Activated CD4-positive, CD25-positive, alpha-beta regulatory T cell treated with anti-CD3 and anti-CD28 coated beads, Interleukin-2, amount 50 U/mL, for 24 hours (primary cell): ENCODE measurements around the gene TMEM167A.
"Not testable (repeated sequence)": the region's sequence is repeated elsewhere in the genome, so short reads cannot be mapped to it uniquely, and the experiment has no call there.

ENCODE experiments used
- ATAC-seq, 2 donors: fragments of 150-1000 bp; cut with Tn5 transposase; one replicate each; pipeline ENCODE4 v1.10.0; 2021; ENCODE audit warnings: mild to moderate bottlenecking in 1 of 2, moderate library complexity in 1 of 2

Gene TMEM167A

DNA sequence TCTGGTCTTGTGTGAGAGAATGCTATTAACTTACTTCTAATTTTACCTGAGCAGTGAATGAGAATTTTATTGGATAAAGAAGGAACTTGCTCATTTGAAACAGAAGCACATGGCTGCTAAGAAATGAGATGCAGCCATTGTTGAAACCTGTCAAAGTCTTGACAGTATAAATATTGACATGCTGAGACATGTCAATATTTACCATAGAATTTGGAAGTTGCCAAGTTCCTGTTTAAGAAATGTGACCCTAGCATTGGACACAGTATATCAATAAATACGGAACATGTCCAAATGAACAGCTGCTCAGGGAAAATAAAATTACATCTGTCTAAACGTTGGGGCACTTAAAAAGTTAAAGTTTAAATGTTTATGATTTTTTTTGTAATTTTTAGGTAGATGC, 7.9 kb upstream of the TMEM167A start:
- ATAC-seq, result no peak

DNA sequence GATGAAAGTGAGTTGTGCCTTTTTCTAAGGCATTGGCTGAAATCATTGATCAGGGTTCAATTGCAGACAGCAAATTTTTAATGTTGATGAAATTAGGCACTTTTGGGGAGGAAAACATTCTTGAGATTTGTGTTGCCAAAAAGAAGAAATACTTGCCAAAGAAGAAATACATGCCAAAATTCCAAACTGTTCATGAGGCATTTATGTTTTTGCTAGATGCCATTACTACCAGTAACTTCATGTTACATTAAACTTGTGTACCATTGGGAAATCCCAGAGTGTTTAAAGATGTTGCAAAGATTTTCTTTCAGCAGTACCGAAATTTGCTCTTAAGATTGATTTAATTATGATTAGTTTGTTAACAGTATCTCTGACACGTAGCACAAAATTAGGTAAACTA, 7.1 kb upstream of the TMEM167A start:
- ATAC-seq, result no peak

DNA sequence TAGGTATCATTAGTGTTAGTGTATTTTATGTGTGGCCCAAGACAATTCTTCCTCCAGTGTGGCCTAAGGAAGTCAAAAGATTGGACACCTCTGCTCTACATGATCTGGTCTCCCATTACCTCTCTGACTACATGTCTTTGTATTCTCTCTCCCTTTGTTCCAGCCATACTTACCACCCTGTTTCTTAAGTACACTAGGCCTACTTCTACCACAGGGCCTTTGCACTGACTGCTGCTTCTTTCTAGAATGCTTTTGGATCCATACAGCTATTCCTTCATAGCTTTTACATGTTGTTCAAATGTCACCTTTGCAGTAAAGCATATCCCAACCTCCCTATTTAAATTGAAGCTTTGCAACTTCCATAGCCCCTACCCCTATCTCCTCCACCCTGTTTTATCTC, 5.6 kb upstream of the TMEM167A start:
- ATAC-seq, result no peak

DNA sequence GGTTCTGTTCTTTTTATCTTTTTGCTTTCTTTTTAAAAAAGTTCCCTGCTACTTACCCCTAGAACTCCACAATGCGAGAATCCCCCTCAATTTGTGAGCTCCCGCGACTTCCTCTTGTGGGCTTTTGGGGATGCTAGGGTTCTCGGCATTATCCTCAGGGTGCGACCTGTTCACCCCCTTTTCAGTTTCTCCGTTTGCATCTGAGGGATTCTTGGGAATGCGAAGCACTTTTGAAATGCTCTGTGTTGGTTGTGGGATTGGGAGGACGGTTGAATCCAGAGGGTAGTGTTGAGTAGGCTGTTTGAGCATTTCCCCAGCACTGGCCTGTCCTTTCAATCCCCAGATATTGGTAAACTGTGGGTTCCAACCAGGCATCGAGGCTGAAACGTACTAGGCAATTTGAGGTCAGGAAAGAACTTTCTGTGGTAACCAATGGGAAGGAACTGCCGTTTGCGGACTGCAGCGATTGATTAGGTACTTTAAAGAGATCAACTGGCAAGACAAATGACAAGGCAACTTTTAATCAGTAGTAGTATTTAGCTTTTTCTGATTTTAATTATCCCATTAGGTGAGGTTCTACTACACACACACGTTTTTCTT, 568 bp upstream of the TMEM167A start:
- no peak for ATAC-seq

DNA sequence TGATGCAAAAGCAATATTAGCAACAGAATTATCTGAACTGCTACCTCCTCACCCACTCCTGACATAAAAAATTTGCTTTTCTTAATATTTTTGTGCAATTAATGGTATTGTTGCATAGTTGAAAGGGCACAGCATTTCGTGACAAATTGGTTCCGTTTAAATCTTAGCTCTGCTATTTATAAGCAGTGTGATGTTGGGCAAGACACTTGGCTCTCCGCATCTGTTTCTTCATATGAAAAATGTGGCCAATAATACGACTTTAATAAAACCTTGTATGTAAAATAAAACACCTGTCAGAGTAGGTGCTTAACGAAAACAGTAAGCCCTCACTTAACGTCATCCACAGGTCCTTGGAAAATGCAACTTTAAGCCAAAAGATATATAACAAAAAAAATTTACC, 4.2 kb downstream of the TMEM167A start:
- no peak for ATAC-seq

DNA sequence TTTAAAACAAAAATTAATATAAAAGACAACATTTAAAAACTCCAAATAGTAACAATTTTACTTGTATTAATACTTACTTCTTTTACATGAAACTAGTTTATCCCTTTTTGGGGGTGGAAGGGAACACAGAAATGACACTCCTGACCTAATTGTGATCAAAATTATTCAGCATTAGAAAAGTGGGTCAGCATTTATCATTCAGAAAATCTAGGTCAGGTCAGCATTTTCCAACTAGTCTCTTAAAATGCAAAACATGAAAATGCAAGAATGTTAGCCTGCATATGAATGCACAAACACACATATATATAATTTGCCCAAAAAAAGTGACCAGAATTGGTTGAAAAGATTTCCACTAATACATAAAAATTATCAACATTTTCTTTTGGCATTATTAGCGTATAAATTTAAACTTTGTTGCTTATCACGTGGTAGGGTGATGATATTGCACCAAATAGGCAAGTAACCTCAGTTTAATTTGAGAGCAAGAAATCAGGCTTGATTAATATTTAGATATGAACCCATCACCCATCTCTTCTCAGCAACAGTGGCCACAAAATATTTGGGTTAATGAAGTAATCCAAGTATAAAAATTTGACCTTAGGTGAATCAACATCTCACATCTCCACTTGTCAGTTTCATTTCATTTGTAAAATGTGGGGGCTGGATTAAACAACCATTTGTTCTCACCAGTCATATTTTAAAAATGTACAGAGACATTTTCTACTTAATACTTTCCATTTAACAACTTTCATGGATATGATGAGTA, 5.7 kb downstream of the TMEM167A start:
- peak; percentile 49 to 58 for ATAC-seq

DNA sequence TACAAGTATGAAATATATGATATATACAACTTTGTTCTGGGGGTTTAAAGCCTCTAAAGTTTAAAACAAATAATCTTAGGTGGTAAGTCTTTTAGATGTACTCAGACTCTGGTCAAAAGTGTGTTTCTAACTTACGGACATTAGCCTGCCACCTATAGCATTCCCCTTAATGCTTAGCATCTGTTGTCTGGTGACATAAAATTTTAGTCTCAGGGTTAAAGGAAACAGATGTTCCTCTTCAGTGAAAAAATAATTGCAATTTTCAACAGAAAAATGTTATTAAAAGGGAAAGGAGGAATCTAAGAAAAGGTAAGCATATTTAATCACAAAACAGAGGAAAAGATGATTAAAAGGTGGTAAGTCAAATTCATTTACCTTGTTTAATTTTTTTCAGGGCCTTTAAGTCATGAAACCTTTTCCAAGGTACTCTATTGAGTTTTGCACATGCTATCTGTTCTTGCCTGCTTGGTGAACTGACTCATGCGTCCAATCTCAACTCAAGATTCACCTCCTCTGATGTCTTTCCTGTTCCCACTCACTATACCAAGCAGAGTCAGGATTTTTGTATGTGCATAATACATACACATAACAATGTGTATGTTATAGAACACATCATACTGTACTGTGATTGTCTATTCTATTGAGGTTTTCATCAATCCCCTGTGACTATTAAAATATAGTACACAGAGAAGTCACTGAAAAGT, 7.9 kb downstream of the TMEM167A start:
- ATAC-seq, result no peak

DNA sequence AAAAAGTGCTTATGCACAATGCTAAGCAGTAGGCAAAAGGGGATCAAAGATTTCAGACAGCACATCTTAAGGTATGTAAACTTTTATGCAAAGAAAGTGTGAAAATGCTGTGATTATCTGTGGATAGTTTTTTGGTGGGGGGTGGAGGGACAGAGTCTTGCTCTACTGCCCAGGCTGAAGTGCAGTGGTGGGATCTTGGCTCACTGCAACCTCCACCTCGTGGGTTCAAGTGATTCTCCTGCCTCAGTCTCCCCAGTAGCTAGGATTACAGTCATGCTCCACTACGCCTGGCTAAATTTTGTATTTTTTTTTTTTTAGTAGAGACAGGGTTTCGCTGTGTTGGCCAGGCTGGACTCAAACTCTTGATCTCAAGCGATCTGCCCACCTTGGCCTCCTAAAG, 9.8 kb downstream of the TMEM167A start:
- ATAC-seq, result not testable (repeated sequence)

DNA sequence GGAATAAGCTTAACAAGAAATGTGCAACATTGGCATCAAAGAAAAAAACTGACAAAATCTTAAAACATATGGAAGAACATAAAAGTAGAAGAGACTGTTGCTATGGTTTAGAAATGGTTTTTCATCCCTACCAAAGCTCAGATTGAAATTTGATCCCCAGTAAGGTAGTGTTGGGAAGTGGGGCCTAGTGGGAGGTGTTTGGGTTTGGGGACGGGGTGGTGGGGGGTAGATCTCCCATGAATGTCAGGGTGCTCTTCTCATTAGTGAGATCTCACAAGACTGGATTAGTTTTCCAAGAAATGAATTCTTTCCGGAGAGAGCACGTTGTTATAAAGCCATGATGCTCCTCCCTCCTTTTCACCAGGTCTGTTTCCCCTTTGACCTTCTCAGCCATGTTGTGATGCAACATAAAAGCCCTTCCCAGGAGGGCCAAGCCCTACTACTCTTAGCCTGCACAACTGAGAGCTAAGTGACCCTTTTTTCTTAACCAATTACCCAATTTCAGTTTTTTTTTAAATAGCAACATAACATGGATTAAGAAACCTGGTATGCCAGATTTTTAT, 10.6 kb downstream of the TMEM167A start:
- ATAC-seq, result no peak

DNA sequence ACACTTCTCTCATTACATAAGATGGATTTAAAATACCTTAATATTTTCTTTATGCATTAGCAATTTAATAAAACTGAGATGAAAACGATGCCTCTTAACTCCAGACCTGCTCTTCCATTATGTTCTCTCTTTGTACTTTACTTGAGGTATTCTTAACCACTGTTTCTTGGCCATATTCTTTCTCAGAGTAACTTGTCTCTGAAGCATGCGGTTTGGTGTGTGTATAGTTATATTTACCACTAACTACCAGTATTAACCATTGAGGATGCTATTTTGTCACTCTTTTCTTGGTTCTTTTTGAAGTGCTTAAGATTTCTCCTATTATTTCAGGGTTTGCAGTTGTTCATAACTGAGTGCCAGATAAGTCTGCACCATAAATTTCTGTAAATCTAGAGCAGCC, 17.9 kb downstream of the TMEM167A start:
- no peak for ATAC-seq

DNA sequence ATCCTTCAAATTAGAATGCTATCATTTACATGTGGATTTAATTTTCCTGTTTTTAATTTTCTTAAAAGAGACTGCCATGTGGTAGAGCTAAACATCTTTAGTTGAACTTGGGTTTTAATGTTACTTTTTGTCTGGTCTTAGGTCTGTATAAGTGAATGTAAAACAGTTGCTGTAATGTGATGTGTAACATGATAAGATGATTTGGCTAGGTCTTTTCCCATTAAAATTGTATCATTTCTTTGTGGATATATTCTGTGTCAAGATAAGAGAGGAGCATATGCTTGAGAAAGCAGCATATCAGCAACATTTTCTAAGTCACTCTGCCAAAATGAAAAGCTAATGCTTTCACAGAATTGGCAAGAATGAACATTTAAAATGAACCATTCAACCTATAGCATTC, 18.5 kb downstream of the TMEM167A start:
- ATAC-seq, result no peak

DNA sequence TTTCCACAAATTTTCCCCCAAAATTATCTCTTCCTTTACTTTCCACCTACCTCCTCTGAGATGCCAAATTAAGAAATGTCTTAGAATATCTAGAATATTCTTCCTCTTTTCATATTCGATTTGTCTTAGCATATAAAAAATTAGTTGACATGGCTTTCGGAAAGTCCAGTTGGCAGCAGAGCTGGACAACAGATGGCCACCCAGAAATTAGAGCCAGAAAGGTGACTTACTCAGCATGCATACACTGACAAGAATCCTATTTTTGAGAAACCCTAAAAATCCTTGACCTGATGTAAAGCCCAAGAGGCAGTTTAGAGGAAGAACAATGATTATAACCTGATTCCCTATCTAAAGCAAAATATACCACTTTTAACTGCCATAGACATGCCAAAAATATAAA, 22.0 kb downstream of the TMEM167A start:
- ATAC-seq, result no peak

DNA sequence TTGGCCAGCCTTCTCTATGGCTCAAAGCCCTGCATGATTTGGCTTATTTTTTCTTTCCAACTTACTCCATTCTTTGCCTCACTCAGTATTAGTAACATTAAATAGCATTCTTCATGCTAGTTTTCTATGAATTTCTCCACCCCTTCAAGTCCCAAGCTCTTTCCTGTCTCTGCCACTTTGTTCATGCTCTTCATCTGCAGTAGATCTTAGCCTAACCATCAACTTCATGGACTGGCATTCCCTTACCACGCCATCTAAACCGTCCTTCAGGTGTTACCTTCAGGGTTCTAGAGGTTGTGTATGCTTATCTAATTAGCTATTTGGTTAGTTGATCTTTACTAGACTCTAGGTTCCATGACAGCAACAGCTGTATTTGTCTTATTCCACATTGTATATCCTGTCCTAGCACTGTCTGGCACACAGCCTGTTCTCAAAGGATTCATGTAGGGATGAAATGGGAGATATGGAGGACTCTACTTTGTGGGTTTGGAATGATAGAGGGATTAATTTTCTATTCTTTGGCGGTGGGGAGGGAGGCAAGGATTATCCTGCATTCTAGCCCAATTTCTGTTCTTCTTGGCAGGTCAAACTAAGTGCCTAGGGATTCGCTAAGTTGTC, 26.4 kb downstream of the TMEM167A start:
- ATAC-seq, result no peak

DNA sequence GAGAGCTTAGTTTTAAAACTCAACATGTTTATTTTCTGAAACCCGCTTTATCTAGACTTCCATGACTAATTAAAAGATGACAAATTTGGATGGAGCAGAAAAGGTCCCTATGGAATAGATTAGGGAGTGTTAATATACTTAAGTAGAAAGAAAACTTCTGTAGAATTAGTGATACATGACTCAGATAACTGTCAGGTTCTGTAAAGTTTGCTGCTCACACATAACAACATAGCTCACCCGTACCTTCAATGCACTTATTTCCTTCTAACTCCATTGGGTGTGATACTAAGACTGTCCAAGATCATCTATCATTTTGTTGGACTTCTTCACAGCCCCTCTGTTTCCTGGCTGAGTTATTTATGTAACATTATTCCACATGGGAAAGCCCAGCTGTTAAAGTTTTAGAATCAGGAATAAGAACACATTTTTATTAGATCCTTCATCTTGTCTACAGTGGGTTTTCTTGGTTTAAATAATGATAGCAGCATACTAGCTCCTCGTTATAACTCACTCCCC, 27.8 kb downstream of the TMEM167A start:
- ATAC-seq, result no peak

DNA sequence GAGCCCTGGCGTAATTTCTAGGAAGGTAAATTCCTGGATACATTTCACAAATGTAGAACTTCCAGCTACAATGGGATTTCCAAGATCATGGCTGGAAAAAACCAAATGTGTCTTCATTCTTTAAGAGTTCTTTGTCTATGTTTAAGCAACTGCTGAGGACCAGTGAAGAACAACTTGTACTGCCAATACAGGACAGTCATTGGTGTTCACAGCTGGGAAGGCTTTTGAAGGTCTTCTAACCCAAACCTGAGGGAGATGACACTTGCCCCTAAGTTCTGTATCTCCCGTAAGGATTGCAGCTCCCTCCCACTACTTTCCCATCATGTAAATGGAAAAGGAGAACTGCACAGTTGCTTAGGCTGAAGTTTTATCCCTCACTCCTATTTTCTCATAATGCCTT, 28.4 kb downstream of the TMEM167A start:
- no peak for ATAC-seq

DNA sequence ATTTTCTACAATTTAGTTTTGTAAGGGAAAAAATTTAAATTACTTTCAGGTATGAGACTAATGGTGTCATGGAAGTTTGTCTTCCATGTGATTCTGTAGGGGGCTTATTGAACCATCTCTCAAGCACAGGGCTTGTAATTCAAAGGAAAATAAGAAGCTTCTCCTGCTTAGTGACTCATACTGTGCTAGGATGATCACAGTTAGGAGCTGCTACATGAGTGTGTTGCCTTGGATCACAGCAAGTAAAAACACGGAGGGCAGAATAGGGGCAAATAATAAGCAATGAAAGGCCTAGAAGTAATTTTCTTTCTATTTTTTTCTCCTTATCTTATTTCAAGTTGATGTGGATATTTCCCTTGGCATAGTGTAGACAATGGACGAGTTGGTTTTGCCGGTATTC, 28.9 kb downstream of the TMEM167A start:
- no peak for ATAC-seq

DNA sequence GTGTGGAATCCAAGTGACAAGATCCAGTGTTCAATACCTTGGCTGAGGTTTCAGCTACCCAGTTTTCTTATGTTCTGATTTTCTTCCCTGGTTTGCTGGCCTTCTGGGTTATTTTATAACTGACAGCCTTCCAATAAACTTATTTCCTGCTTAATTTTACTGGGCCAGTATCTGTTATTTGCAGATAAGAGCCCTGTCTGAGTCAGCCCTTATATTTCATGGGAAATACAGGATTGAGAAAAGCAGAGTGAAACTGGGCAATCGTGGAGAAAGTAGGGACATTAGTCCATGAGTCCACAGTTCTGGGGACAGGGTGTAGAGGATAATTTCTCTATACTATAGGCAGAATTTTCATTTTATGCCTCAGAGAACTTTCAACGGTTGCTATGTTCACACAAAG, 32.3 kb downstream of the TMEM167A start:
- ATAC-seq, result no peak

DNA sequence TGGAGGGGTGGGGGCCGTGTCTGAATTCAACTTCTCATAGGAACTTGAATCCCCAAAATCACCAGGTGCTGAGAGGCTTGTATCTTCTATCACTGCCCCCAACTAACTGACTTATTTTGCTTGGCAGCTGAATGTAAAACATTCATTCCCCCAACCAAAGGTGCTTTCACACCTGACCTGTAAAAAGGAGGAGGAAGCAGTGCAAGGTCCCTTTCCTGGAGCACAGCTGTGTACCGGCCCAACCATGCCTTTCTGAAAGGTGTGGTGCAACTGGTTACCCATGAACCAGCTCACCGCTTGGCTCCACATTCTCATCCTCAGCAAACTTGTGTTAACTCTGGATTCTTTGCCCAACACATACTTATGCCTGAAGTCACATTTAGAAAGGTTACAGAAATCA, 34.7 kb downstream of the TMEM167A start:
- ATAC-seq, result no peak

DNA sequence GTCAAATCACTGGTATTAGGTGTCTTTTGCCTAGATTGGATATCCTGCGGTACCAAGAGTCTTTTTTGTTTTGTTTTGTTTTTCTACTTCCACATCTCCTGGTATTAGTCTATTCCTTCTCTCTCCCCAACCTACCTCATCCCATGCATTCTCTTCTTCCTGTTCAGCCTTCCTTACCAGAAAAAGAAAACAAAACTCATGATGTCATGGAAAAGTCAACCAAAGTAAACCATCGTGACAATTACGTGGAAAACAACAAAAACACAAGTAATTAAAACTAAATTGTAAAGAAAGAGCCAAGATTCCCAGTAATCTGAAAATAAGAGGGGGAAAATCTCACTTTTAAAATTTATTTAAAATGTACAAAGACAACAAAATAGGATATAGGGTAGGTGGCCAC, 38.3 kb downstream of the TMEM167A start:
- no peak for ATAC-seq

DNA sequence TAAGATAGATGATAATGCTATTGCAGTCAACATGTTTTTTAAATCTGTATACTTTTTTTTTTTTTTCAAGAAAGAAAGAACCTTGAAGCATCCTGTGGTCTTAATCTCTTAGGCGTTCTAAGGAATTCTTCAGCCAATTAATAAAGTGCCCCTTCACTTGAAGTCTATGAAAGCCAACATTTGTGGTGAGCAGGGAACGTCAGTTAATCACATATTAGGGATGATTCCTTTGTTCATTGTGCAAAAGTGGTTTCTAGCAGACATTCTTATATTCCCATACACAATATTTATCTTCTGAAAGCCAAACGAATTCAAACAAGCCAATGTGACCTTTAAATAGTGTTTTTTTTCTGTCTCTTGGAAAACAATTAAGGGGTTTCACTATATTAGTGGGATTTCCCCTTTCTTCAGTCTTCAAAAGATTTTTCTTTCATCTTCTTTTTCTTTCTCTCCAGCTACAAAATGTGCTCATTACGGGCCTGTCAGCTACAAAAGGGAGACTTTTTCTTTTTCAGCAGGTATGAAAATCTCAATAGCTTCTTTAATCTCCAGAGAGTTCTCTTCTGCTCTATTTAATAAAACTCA, 40.1 kb downstream of the TMEM167A start:
- ATAC-seq, result no peak

DNA sequence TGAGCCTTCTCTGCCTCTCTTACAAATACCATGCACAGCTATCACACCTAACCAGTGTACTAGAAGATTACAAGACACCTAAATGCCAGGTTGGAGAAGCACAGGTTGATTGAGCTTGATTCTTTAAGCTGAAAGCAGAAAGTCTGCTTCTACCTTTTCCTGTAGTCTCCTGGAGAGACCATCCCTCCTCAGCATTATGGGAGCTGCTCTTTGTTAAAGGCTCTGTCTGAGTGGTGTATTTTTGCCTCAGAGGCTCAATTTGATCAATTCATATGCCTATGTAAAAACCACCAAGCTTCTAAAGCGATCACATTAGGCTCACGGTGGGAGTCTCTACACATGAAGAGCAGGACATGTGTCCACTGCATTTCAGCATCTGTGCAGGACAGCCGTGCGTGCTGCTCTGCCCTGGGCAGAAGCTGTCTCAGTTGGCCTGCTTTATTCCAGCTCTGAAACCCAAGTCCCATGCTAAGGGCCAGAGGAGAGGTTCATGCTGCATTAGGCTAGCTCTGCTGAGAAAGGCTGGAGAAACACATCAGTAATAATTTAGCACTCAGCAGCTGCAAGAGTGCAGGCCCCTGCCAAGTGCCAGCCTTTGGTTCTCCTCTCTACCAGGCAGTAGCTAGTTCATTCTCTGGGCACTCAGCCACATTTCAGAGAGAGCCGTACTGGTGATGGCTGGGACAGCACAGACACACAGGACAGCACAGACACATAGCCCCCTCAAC, 41.7 kb downstream of the TMEM167A start:
- no peak for ATAC-seq
